GM19467 (cell line): ENCODE data around the gene CAV2.
"Not testable (repeated sequence)": the region's sequence is repeated elsewhere in the genome, so short reads cannot be mapped to it uniquely, and the experiment has no call there.

ENCODE experiments used
- ATAC-seq: cut with Tn5 transposase; IDR thresholded peaks from one replicate; pipeline ENCODE4 v1.9.1; 2021; ENCODE audit warnings: mild to moderate bottlenecking, moderate library complexity; ENCODE audit not compliant: unreplicated experiment

CAV2 gene

GRCh38 chr7:116499168-116500077, at the start of gene CAV2:
Gene CAV2, plus strand, starts transcription at chr7:116499738. Its CDS starts 44 bp downstream, at chr7:116499782.
- no peak for ATAC-seq

DNA sequence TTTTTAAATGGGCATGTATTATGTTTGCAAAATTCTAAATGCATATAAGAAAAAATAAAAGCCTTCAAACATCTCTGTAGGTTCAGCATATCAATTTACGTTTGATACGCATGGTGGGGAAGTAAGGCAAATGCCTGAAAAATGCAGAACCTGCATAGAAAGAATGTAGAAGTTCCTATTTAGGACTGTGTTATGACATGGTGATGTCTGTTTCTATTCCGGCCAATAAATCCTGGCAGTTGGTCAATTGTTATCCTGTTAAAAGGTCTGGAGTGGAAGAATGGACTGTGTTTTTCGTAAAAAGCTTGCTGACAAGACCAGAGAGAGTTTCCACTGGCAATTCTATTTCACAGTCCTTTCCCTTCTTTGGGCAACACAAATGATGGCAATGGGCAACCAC, 49.6 kb upstream of the CAV2 start:
- ATAC-seq: no peak

GRCh38 chr7:116451957-116452729, 47.4 kb upstream of the CAV2 start:
- ATAC-seq: no peak

- ATAC-seq: no peak
Observed at GRCh38 chr7:116454377-116454776, 45.2 kb upstream of the CAV2 start.

DNA sequence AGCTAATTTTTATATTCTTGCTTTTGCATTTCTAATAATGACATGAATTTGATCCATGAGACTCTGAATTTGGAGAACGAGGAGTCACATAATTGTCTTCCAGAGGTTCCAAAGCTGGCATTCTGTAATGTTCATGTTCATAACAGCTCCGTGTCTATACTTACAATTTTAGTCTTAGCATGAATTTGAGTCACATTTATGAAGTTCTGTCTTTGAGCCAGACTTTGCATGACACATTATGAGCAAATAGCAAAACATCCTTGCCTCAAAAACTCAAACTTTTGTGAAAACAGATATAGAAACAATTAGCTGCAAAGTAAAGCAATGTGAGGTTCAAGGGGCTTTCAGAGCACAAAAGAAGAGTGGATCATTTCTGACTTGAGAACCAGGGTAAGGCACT, 44.5 kb upstream of the CAV2 start:
- no peak for ATAC-seq

DNA sequence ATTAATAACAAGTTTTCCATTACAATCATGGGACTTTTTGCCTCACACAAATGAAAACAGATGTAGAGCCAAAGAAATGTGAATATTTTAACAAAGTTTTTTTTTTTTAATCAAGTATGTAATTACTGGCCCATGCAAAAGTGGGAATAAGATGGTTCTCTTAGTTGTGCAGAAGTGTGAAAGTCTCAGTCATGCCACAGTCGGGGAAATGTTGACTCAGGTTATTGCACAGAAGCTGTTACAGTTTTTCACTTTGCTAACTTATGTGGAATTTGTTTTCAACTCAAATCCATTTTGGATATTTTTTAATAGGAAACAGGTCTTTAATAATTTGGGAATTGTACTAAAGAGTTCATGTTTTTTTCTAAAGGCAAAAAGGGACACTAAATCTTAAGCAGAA, 44.0 kb upstream of the CAV2 start:
- ATAC-seq: no peak

GRCh38 chr7:116461500-116461899, 38.0 kb upstream of the CAV2 start:
- ATAC-seq: no peak

DNA sequence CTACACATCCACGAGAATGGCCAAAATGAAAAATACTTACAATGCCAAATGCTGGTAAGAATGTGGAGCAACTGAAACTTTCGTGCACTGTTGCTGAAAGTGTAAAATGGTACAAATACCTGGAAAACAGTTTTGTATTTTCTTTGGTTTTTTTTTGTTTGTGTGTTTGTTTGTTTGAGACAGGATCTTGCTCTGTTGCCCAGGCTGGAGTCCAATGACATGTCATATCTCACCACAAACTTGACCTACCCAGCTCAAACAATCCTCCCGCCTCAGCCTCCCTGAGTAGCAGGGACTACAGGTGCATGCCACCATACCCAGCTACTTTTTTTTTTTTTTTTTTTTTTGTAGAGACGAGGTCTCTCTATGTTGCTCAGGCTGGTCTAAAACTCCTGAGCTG, 35.6 kb upstream of the CAV2 start:
- no peak for ATAC-seq

GRCh38 chr7:116464375-116464774, 35.2 kb upstream of the CAV2 start:
- ATAC-seq: no peak

GRCh38 chr7:116465125-116465524, 34.4 kb upstream of the CAV2 start:
- no peak for ATAC-seq

- no peak for ATAC-seq
Observed at GRCh38 chr7:116468534-116468933, 31.0 kb upstream of the CAV2 start.

- no peak for ATAC-seq
Observed at GRCh38 chr7:116477625-116478024, 21.9 kb upstream of the CAV2 start.

GRCh38 chr7:116478834-116479233, 20.7 kb upstream of the CAV2 start:
- ATAC-seq: no peak

GRCh38 chr7:116483271-116483942, 16.1 kb upstream of the CAV2 start:
- no peak for ATAC-seq

GRCh38 chr7:116484389-116484788, 15.1 kb upstream of the CAV2 start:
- not testable (repeated sequence) for ATAC-seq

DNA sequence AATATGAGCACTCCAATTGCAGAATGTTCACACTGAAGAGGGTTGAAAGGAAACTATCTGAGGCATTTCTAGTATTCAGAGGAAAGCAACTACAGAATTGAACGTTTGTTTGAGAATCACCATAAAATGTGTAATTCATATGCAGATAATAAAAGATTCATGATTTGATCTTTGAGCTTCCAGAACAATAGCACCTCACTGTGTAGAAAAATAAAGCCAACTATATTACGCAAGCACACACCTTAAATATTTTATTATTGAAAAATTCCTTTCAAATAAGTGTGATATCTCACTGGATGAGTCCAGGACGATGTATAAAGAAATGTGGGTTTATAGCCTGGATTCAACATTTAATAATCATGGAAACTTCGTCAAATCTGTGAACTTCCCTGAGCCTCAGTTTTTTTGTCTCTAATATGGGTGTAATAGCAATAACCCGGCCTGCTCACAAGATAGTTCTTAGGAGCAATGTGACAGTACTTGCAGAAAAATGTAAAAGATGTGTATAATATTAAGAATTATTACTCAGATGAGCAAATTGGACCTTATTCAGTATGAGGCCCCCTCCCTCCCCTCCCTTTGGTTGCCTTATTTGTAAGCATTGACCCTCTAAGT, 11.5 kb upstream of the CAV2 start:
- ATAC-seq: no peak

DNA sequence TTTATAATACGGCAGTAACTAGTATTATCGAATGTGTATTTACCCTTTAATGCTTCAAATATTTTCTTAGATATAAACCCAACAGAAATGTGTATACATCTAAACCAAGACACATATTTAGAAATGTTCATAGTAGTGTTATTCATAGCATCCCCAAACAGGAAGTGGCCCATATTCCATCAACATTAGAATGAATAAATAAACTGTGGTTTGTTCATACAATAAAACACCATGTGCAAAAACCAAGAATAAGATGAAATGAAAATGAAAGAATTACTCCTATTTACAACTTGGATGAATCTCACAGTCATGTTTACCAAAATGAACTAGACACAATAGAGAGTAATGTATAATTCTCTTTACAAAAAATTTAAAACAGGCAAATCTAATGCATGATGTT, 9.2 kb upstream of the CAV2 start:
- ATAC-seq: no peak

DNA sequence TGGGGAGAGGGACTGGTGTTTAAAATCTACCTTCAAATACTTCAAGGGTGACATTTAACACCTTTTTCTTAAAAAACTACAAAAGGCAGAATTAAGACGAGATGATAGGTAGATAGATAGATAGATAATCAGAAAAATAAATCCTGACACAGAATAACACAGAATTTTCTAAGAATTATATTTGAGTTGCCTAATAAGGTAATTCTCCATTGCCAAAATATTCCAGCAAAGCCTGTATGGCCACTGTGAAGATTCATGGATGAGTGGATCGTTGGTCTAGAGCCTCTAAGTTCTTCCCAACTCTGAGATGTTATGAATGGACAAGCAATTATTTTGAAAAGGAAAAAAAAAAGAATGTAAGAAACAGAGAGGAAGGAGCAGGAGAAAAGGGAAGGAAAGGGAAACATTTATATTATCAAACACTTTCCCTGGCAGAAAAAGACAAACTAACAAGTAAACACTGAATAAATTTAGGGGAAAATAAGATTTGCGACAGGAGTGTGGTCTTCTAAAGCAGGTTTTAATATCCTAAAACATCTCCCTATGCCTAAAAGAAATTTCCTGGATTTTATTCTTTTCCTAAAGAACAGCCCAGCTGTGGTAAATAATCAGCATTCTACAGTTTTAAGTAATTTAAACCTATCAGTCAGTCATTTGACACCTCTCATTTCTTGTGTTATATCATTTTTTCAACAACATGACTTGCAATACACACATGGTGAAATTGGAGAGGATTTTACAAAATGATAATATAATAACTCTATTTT, 7.5 kb upstream of the CAV2 start:
- no peak for ATAC-seq

GRCh38 chr7:116492654-116493109, 6.9 kb upstream of the CAV2 start:
- no peak for ATAC-seq

DNA sequence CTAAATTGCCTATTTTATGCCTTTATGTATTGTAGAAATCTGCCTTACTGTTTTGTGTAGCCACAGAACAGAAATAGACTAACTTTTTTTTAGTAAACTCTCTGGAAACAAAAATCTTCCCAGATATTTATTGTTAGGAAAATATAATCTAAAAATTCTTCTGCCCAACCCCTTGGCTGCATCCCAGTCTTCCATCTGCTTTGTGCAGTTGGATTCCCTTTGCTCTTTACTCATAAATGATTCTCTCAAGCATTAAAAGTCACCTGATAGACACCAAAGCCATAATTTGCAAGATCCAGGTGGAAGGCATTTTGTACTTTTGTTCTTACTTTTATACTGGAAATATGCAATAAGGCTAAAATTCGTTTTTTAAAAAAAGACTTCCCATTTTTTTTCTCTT, 6.1 kb upstream of the CAV2 start:
- ATAC-seq: no peak
